Astrocyte (in vitro differentiated cells and primary cell): ENCODE measurements around the gene SMOC1.

Source experiments
- EZH2 ChIP-seq: IDR thresholded peaks from 2 replicates; pipeline ENCODE4 v1.6.1; 2012; ENCODE audit warnings: mild to moderate bottlenecking, low read length, inconsistent platforms; ENCODE audit not compliant: insufficient read depth
- TF ChIP-seq, protein P1 (sequence below): IDR thresholded peaks from 2 replicates; pipeline ENCODE4 v1.5.1; 2011; ENCODE audit warnings: low read depth, mild to moderate bottlenecking, inconsistent platforms, low read length, moderate library complexity; ENCODE audit not compliant: insufficient read depth

DNA sequence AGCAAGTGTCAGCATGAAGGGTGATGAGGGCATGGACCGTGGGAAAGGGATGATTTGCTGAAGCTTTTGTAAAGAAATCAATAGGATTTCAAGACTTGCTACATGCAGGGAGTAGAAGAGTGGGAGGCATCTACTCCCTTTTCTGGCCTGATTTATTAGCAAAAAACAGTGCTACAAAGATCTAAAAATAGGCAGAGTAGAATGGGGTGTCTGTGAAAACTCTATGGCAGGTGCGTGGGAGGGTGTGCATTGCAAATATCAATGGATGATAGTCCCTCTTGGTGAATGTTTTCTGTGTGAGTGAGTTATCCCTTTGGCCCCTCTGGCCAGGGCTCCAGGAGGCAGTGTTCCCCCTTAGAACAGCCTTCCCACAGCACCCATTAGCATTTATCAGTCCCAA lies 139.0 kb downstream of the SMOC1 start:
- TF ChIP-seq, protein P1, sequence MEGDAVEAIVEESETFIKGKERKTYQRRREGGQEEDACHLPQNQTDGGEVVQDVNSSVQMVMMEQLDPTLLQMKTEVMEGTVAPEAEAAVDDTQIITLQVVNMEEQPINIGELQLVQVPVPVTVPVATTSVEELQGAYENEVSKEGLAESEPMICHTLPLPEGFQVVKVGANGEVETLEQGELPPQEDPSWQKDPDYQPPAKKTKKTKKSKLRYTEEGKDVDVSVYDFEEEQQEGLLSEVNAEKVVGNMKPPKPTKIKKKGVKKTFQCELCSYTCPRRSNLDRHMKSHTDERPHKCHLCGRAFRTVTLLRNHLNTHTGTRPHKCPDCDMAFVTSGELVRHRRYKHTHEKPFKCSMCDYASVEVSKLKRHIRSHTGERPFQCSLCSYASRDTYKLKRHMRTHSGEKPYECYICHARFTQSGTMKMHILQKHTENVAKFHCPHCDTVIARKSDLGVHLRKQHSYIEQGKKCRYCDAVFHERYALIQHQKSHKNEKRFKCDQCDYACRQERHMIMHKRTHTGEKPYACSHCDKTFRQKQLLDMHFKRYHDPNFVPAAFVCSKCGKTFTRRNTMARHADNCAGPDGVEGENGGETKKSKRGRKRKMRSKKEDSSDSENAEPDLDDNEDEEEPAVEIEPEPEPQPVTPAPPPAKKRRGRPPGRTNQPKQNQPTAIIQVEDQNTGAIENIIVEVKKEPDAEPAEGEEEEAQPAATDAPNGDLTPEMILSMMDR, result no peak
- TF ChIP-seq EZH2, result no peak
